ENCODE measurements around the gene SLC9A5.

Gene SLC9A5

GRCh38 chr16:67248401-67249177 lies at the start of gene SLC9A5:
Gene SLC9A5, plus strand, starts transcription at chr16:67248979. Its CDS starts 36 bp downstream, at chr16:67249015.
- no peak for DNase-seq (ENCODE audit: insufficient read length, low spot score)
- no peak for FAIRE-seq
- TF ChIP-seq POLR2A (IDR thresholded peaks at IDR 0.05; ENCODE audit: low read depth, low read length), result no peak

GRCh38 chr16:67199011-67199807 lies 49.6 kb upstream of the SLC9A5 start, which contains the start of gene ELMO3:
Gene ELMO3, plus strand, starts transcription at chr16:67199131. Its CDS starts 196 bp downstream, at chr16:67199327.
- TF ChIP-seq POLR2A (IDR thresholded peaks at IDR 0.05; ENCODE audit: low read depth, low read length), result no peak
- FAIRE-seq, result no peak
- DNase-seq (ENCODE audit: insufficient read length, low spot score), result no peak

GRCh38 chr16:67199808-67200198 lies 49.0 kb upstream of the SLC9A5 start:
- no peak for TF ChIP-seq POLR2A (IDR thresholded peaks at IDR 0.05; ENCODE audit: low read depth, low read length)
- no peak for FAIRE-seq
- DNase-seq (ENCODE audit: insufficient read length, low spot score), result no peak

- no peak for FAIRE-seq
- DNase-seq (ENCODE audit: insufficient read length, low spot score), result no peak
- no peak for TF ChIP-seq POLR2A (IDR thresholded peaks at IDR 0.05; ENCODE audit: low read depth, low read length)
These were observed 48.3 kb upstream of the SLC9A5 start for GRCh38 chr16:67200491-67200890.

- DNase-seq (ENCODE audit: insufficient read length, low spot score), result no peak
- no peak for FAIRE-seq
- no peak for TF ChIP-seq POLR2A (IDR thresholded peaks at IDR 0.05; ENCODE audit: low read depth, low read length)
These were observed 47.1 kb upstream of the SLC9A5 start for GRCh38 chr16:67201411-67202345.

- FAIRE-seq, result no peak
- DNase-seq (ENCODE audit: insufficient read length, low spot score), result no peak
- no peak for TF ChIP-seq POLR2A (IDR thresholded peaks at IDR 0.05; ENCODE audit: low read depth, low read length)
These were observed 46.4 kb upstream of the SLC9A5 start for GRCh38 chr16:67202426-67202825.

- FAIRE-seq (no peak), DNase-seq (ENCODE audit: insufficient read length, low spot score) (no peak)
- TF ChIP-seq POLR2A (IDR thresholded peaks at IDR 0.05; ENCODE audit: low read depth, low read length), result no peak
These were observed 45.8 kb upstream of the SLC9A5 start for GRCh38 chr16:67202956-67203493.

- DNase-seq (ENCODE audit: insufficient read length, low spot score) (no peak), FAIRE-seq (no peak)
- TF ChIP-seq POLR2A (IDR thresholded peaks at IDR 0.05; ENCODE audit: low read depth, low read length), result no peak
These were observed 44.7 kb upstream of the SLC9A5 start for GRCh38 chr16:67204076-67204475.

GRCh38 chr16:67206129-67206837 lies 42.5 kb upstream of the SLC9A5 start:
- DNase-seq (ENCODE audit: insufficient read length, low spot score) (no peak), FAIRE-seq (no peak)
- TF ChIP-seq POLR2A (IDR thresholded peaks at IDR 0.05; ENCODE audit: low read depth, low read length), result no peak

GRCh38 chr16:67206838-67207248 lies 41.9 kb upstream of the SLC9A5 start:
- TF ChIP-seq POLR2A (IDR thresholded peaks at IDR 0.05; ENCODE audit: low read depth, low read length), result no peak
- no peak for FAIRE-seq
- peak; percentile 80 for DNase-seq (ENCODE audit: insufficient read length, low spot score)

GRCh38 chr16:67207249-67208091 lies 41.3 kb upstream of the SLC9A5 start:
- FAIRE-seq, result no peak

More at GRCh38 chr16:67207249-67208091, 41.3 kb upstream of the SLC9A5 start:
- TF ChIP-seq POLR2A (IDR thresholded peaks at IDR 0.05; ENCODE audit: low read depth, low read length), result no peak
- DNase-seq (ENCODE audit: insufficient read length, low spot score), result peak; percentile 89
